GM19035 (cell line): ENCODE results near the gene INSR.

Experiments
- ATAC-seq: cut with Tn5 transposase; IDR thresholded peaks from one replicate; pipeline ENCODE4 v1.9.1; 2021; ENCODE audit not compliant: unreplicated experiment

The INSR gene

GRCh38 chr19:7295912-7296536 is 1.8 kb upstream of the INSR start:
- no peak for ATAC-seq

- peak; percentile 57 for ATAC-seq
Observed at GRCh38 chr19:7294558-7295212, 471 bp upstream of the INSR start.

GRCh38 chr19:7292950-7293761 is 1.1 kb downstream of the INSR start:
- no peak for ATAC-seq

- ATAC-seq = no peak
Observed at GRCh38 chr19:7292352-7292949, 1.8 kb downstream of the INSR start.

GRCh38 chr19:7288977-7289376 is 5.2 kb downstream of the INSR start:
- no peak for ATAC-seq

- ATAC-seq = no peak
Observed at GRCh38 chr19:7288131-7288530, 6.1 kb downstream of the INSR start.

GRCh38 chr19:7287722-7288121 is 6.5 kb downstream of the INSR start:
- no peak for ATAC-seq

GRCh38 chr19:7280940-7281666 is 13.1 kb downstream of the INSR start:
- ATAC-seq = no peak

- peak; percentile 79 for ATAC-seq
Observed at GRCh38 chr19:7272856-7273578, 21.2 kb downstream of the INSR start.

- no peak for ATAC-seq
Observed at GRCh38 chr19:7268705-7269098, 25.5 kb downstream of the INSR start.

- ATAC-seq = no peak
Observed at GRCh38 chr19:7267792-7268704, 26.2 kb downstream of the INSR start.

GRCh38 chr19:7266832-7267231 is 27.4 kb downstream of the INSR start:
- ATAC-seq = no peak

- no peak for ATAC-seq
Observed at GRCh38 chr19:7265963-7266362, 28.3 kb downstream of the INSR start.

GRCh38 chr19:7264858-7265257 is 29.4 kb downstream of the INSR start:
- no peak for ATAC-seq

- ATAC-seq = no peak
Observed at GRCh38 chr19:7263521-7263920, 30.7 kb downstream of the INSR start.

- no peak for ATAC-seq
Observed at GRCh38 chr19:7263066-7263465, 31.1 kb downstream of the INSR start.

GRCh38 chr19:7262470-7262869 is 31.7 kb downstream of the INSR start:
- no peak for ATAC-seq

GRCh38 chr19:7260161-7260560 is 34.1 kb downstream of the INSR start:
- no peak for ATAC-seq

- no peak for ATAC-seq
Observed at GRCh38 chr19:7258840-7259395, 35.3 kb downstream of the INSR start.
